Ovary (tissue), 3 donors: ENCODE data around the gene WDR49.

Experiments used
- CTCF ChIP-seq, 3 donors: fragments of 450-650 bp in 2 of 3; fragments of 200-600 bp in 1 of 3; IDR thresholded peaks; one replicate each; pipeline versions ENCODE4 v1.5.1 to v1.8.0; 2016 to 2022; ENCODE audit warnings: antibody characterized with exemption in 3 of 3, mild to moderate bottlenecking in 1 of 3
- EP300 ChIP-seq: sonication (generic); formaldehyde crosslinking; IDR thresholded peaks from one replicate; pipeline ENCODE4 v1.6.1; 2017; ENCODE audit warnings: antibody characterized with exemption
- donor health status: DM: no; HTN: no; CAD: no.

DNA sequence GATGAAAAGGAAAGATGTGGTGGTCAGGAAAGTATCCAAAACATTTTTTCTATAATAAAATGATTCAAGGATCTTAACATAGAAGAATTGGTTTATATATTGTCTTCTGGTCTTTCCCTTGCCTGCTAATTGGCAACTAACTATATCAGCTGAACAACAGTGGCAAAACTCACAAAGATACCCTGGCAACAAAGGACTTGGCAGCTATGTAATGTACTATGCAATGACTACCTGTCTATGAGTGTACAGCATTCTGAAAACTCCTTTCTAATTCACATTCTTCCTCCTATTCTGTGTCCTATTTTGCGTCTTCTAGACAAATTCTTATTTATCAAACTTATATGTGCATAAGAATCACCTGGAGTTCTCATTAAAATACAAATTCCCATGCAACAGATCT is 164.2 kb downstream of the WDR49 start:
- no peak for TF ChIP-seq CTCF (IDR thresholded peaks at IDR 0.05)
- no peak for TF ChIP-seq EP300
